SK-N-SH treated with all-trans-retinoic acid at 6 μM for 48 hours (cell line): Measurements from ENCODE around the gene F2RL2.

ENCODE experiments used
- ATAC-seq: fragments of 200-7000 bp; cut with Tn5 transposase; 3 replicates; pipeline ENCODE4 v1.9.1; 2020; ENCODE audit warnings: mild to moderate bottlenecking, moderate library complexity
- POU6F1 ChIP-seq: fragments of 250-450 bp; sonication (Bioruptor Pico); IDR thresholded peaks from 2 replicates; pipeline ENCODE4 v1.8.0; 2021; ENCODE audit warnings: low read depth, mild to moderate bottlenecking, moderate library complexity, borderline replicate concordance
- TSHZ2 ChIP-seq: fragments of 250-450 bp; sonication (Bioruptor Pico); IDR thresholded peaks from 2 replicates; pipeline ENCODE4 v1.5.0; 2020; ENCODE audit warnings: mild to moderate bottlenecking, moderate library complexity
- ZNF8 ChIP-seq: fragments of 450-650 bp; formaldehyde crosslinking; IDR thresholded peaks from 2 replicates; pipeline ENCODE4 v1.5.0; 2020; ENCODE audit warnings: mild to moderate bottlenecking, moderate library complexity

Gene F2RL2

GRCh38 chr5:76571559-76571958, 51.6 kb downstream of the F2RL2 start (continued):
- TF ChIP-seq TSHZ2 (CRISPR knock-in tag) (no peak), ZNF8 (no peak)

GRCh38 chr5:76570153-76570552, 53.0 kb downstream of the F2RL2 start:
- TF ChIP-seq POU6F1 (CRISPR knock-in tag) = no peak
- ATAC-seq = no peak
